Mesodermal cell (in vitro differentiated cells): ENCODE results near the gene PCDHGB1.
"Not testable (repeated sequence)": the region's sequence is repeated elsewhere in the genome, so short reads cannot be mapped to it uniquely, and the experiment has no call there.

Source experiments
- H3K27ac ChIP-seq: 2 replicates; pipeline ENCODE4 v1.7.0; 2013; ENCODE audit warnings: mild to moderate bottlenecking, low read depth, low read length, moderate library complexity; ENCODE audit not compliant: severe bottlenecking
- H3K36me3 ChIP-seq: 2 replicates; pipeline ENCODE4 v1.7.1; 2013; ENCODE audit warnings: mild to moderate bottlenecking, low read length, moderate library complexity; ENCODE audit not compliant: control insufficient read depth, insufficient read depth
- H3K4me1 ChIP-seq: one replicate; pipeline ENCODE4 v1.7.1; 2013; ENCODE audit warnings: mild to moderate bottlenecking, low read length; ENCODE audit not compliant: insufficient read depth, control insufficient read depth, poor library complexity, severe bottlenecking
- H3K4me3 ChIP-seq: 2 replicates; pipeline ENCODE4 v1.7.0; 2013; ENCODE audit warnings: low read length, control low read depth, mild to moderate bottlenecking; ENCODE audit not compliant: insufficient read depth, poor library complexity, severe bottlenecking; ENCODE audit errors: extremely low read depth
- H3K9me3 ChIP-seq: 2 replicates; pipeline ENCODE4 v1.7.1; 2013; ENCODE audit warnings: mild to moderate bottlenecking, low read length, moderate library complexity; ENCODE audit not compliant: control insufficient read depth
- WGBS, 2 experiments: methylation state at CpG; one replicate each; pipeline ENCODE4 v1.1.5; 2013; ENCODE audit warnings: missing lambda C conversion rate in 2 of 2; ENCODE audit not compliant: insufficient coverage in 2 of 2; 5-methylcytosine and 5-hydroxymethylcytosine counted together

PCDHGB1 gene

GRCh38 chr5:141387557-141388311 is 37.8 kb downstream of the PCDHGB1 start, which contains the start of gene PCDHGB4:
Gene PCDHGB4, plus strand, starts transcription at chr5:141387698. Its CDS starts 187 bp downstream, at chr5:141387885.
- peak within 1 kb of the TSS; percentile 18 for H3K4me3 ChIP-seq
- 64 to 74% methylated on average over 12 to 15 of the region's 40 CpGs for WGBS, 2 experiments

GRCh38 chr5:141388661-141389060 is 38.8 kb downstream of the PCDHGB1 start:
- peaks cover 14% of the 10 kb centered on the region for H3K36me3 ChIP-seq
- no peak overlapping the region for H3K4me3 ChIP-seq
- WGBS, 2 experiments = 94 to 98% methylated on average over 4 to 6 of the region's 10 CpGs
- no peaks in the 10 kb centered on the region for H3K4me1 ChIP-seq
- peaks cover 50% of the 10 kb centered on the region for H3K9me3 ChIP-seq
- H3K27ac ChIP-seq = no peak overlapping the region

More at GRCh38 chr5:141387557-141388311, 37.8 kb downstream of the PCDHGB1 start, which contains the start of gene PCDHGB4:
- H3K27ac ChIP-seq, H3K4me1 ChIP-seq, H3K36me3 ChIP-seq: not testable (repeated sequence)
- peaks cover 49% of the 10 kb centered on the region for H3K9me3 ChIP-seq

GRCh38 chr5:141389153-141390042 is 39.5 kb downstream of the PCDHGB1 start:
- WGBS, 2 experiments = 95 to 97% methylated on average over 70 to 77 of the region's 77 CpGs
- Histone ChIP-seq H3K9me3 (peaks cover 56% of the 10 kb centered on the region), H3K4me1 (no peaks in the 10 kb centered on the region), H3K27ac (no peak overlapping the region), H3K36me3 (peaks cover 15% of the 10 kb centered on the region), H3K4me3 (no peak overlapping the region)

GRCh38 chr5:141392429-141393198 is 42.7 kb downstream of the PCDHGB1 start, which contains the start of gene PCDHGA8:
Gene PCDHGA8, plus strand, starts transcription at chr5:141392633. Its CDS starts 181 bp downstream, at chr5:141392814.
- Histone ChIP-seq H3K27ac (no peak within 1 kb of the TSS), H3K4me1 (no peaks in the 10 kb centered on the region), H3K4me3 (no peak within 1 kb of the TSS), H3K9me3 (peaks cover 63% of the 10 kb centered on the region), H3K36me3 (peaks cover 15% of the 10 kb centered on the region)
- 92 to 96% methylated on average over 31 to 37 of the region's 38 CpGs for WGBS, 2 experiments

GRCh38 chr5:141393267-141393666 is 43.4 kb downstream of the PCDHGB1 start:
- Histone ChIP-seq H3K4me3 (no peak overlapping the region), H3K9me3 (peaks cover 63% of the 10 kb centered on the region), H3K4me1 (no peaks in the 10 kb centered on the region), H3K27ac (no peak overlapping the region), H3K36me3 (peaks cover 15% of the 10 kb centered on the region)
- whole genome bisulfite sequencing, 2 experiments = 95% methylated on average over 19 to 20 of the region's 21 CpGs

GRCh38 chr5:141394401-141395187 is 44.7 kb downstream of the PCDHGB1 start:
- not testable (repeated sequence) for H3K4me1 ChIP-seq, H3K4me3 ChIP-seq, H3K27ac ChIP-seq
- Histone ChIP-seq H3K36me3 (peaks cover 15% of the 10 kb centered on the region), H3K9me3 (peaks cover 63% of the 10 kb centered on the region)
- WGBS, 2 experiments = 93 to 96% methylated on average over 18 to 35 of the region's 53 CpGs

GRCh38 chr5:141397756-141398551 is 48.1 kb downstream of the PCDHGB1 start, which contains the start of gene PCDHGB5:
Gene PCDHGB5, plus strand, starts transcription at chr5:141397947. Its CDS starts 181 bp downstream, at chr5:141398128.
- H3K4me3 ChIP-seq, H3K27ac ChIP-seq, H3K4me1 ChIP-seq: not testable (repeated sequence)
- Histone ChIP-seq H3K36me3 (peaks cover 12% of the 10 kb centered on the region), H3K9me3 (peaks cover 48% of the 10 kb centered on the region)
- WGBS, 2 experiments = 85 to 92% methylated on average over 14 of the region's 43 CpGs

- Histone ChIP-seq H3K36me3 (peaks cover 6% of the 10 kb centered on the region), H3K9me3 (peaks cover 47% of the 10 kb centered on the region), H3K4me1 (no peaks in the 10 kb centered on the region), H3K27ac (no peak overlapping the region), H3K4me3 (no peak overlapping the region)
- WGBS, 2 experiments = 91 to 96% methylated on average over 14 of the region's 15 CpGs
These were observed 48.7 kb downstream of the PCDHGB1 start for GRCh38 chr5:141398608-141399007.

GRCh38 chr5:141399555-141400258 is 49.8 kb downstream of the PCDHGB1 start:
- peaks cover 5% of the 10 kb centered on the region for H3K36me3 ChIP-seq
- 96 to 97% methylated on average over 57 to 61 of the region's 61 CpGs for WGBS, 2 experiments
- peaks cover 40% of the 10 kb centered on the region for H3K9me3 ChIP-seq
- H3K4me1 ChIP-seq = no peaks in the 10 kb centered on the region
- H3K27ac ChIP-seq = no peak overlapping the region
- H3K4me3 ChIP-seq = no peak overlapping the region
